ENCODE data around the gene XCL2. TPM values are rescaled to one million over a fixed set of nuclear protein-coding genes. Genes with fewer than 3 reads are reported as not detected.

XCL2 gene
- total and polyA plus RNA-seq, 5 donors from 2014 or later = 0.83 TPM; not detected in 4

- ATAC-seq (ENCODE audit: low read depth in 2 of 2) = peak; percentile 31
- Mint-ChIP-seq H3K27ac (peak overlapping the region; percentile 1 to 80 (median 3)), H3K4me3 (peak overlapping the region; percentile 4 to 61 (median 42)), H3K4me1 (peaks cover 22 to 41% (median 31%) of the 10 kb centered on the region in 4 donors), H3K27me3 (peaks cover 6% of the 10 kb centered on the region), H3K36me3 (no peaks in the 10 kb centered on the region), H3K9me3 (peaks cover 0 to 11% (median 3%) of the 10 kb centered on the region in 7 donors)
- peak in 1 of 3 donors; percentile 55 for DNase-seq
- Histone ChIP-seq H3K4me3 (ENCODE audit: low read depth, low read length) (no peak overlapping the region), H3K9me3 (ENCODE audit: control insufficient read depth in 2 of 2, low read length in 2 of 2) (peaks cover 0 to 5% of the 10 kb centered on the region in 2 experiments), H3K27ac (ENCODE audit: insufficient read depth, low read length, poor library complexity, severe bottlenecking) (peak overlapping the region; percentile 14), H3K4me1 (ENCODE audit: control insufficient read depth, insufficient read depth, low read length, poor library complexity, severe bottlenecking) (peaks cover 31% of the 10 kb centered on the region), H3K36me3 (ENCODE audit: control insufficient read depth, insufficient read depth, low read length) (no peaks in the 10 kb centered on the region), H3K27me3 (ENCODE audit: control insufficient read depth, insufficient read depth, low read length) (no peaks in the 10 kb centered on the region)
Measured at GRCh38 chr1:168521401-168522000, 22.3 kb downstream of the XCL2 start.

- Histone ChIP-seq H3K27ac (ENCODE audit: insufficient read depth, low read length, poor library complexity, severe bottlenecking) (peak overlapping the region; percentile 1), H3K9me3 (ENCODE audit: control insufficient read depth in 2 of 2, low read length in 2 of 2) (peaks cover 0 to 5% of the 10 kb centered on the region in 2 experiments), H3K4me3 (ENCODE audit: low read depth, low read length) (no peak overlapping the region), H3K36me3 (ENCODE audit: control insufficient read depth, insufficient read depth, low read length) (no peaks in the 10 kb centered on the region), H3K27me3 (ENCODE audit: control insufficient read depth, insufficient read depth, low read length) (no peaks in the 10 kb centered on the region), H3K4me1 (ENCODE audit: control insufficient read depth, insufficient read depth, low read length, poor library complexity, severe bottlenecking) (peaks cover 31% of the 10 kb centered on the region)
- H3K27ac Mint-ChIP-seq = peak overlapping the region; percentile 1 to 80 (median 3)
- H3K9me3 Mint-ChIP-seq = peaks cover 0 to 11% (median 3%) of the 10 kb centered on the region in 7 donors
- no peaks in the 10 kb centered on the region for H3K36me3 Mint-ChIP-seq
- no peak for ATAC-seq (ENCODE audit: low read depth in 2 of 2)
- peaks cover 6% of the 10 kb centered on the region for H3K27me3 Mint-ChIP-seq
- H3K4me1 Mint-ChIP-seq = peaks cover 22 to 41% (median 31%) of the 10 kb centered on the region in 4 donors
- peak overlapping the region; percentile 4 to 68 (median 55) for H3K4me3 Mint-ChIP-seq
- DNase-seq = no peak
Measured at GRCh38 chr1:168520832-168521231, 23.0 kb downstream of the XCL2 start.

GRCh38 chr1:168520052-168520751 lies 23.6 kb downstream of the XCL2 start:
- H3K27ac ChIP-seq (ENCODE audit: insufficient read depth, low read length, poor library complexity, severe bottlenecking) = no peak overlapping the region
- DNase-seq (peak in 1 of 3 donors; percentile 50), ATAC-seq (ENCODE audit: low read depth in 2 of 2) (peak in 1 of 2 donors; percentile 52)
- Mint-ChIP-seq H3K4me1 (peaks cover 26 to 45% (median 35%) of the 10 kb centered on the region in 4 donors), H3K36me3 (no peaks in the 10 kb centered on the region), H3K27ac (peak overlapping the region; percentile 40 to 80 (median 77)), H3K27me3 (peaks cover 6% of the 10 kb centered on the region), H3K4me3 (peak overlapping the region; percentile 3 to 68 (median 50)), H3K9me3 (peaks cover 0 to 11% (median 3%) of the 10 kb centered on the region in 7 donors)
- peaks cover 31% of the 10 kb centered on the region for H3K4me1 ChIP-seq (ENCODE audit: control insufficient read depth, insufficient read depth, low read length, poor library complexity, severe bottlenecking)
- H3K27me3 ChIP-seq (ENCODE audit: control insufficient read depth, insufficient read depth, low read length) = no peaks in the 10 kb centered on the region
- H3K36me3 ChIP-seq (ENCODE audit: control insufficient read depth, insufficient read depth, low read length) = no peaks in the 10 kb centered on the region
- H3K4me3 ChIP-seq (ENCODE audit: low read depth, low read length) = no peak overlapping the region
- peaks cover 0 to 5% of the 10 kb centered on the region in 2 experiments for H3K9me3 ChIP-seq (ENCODE audit: control insufficient read depth in 2 of 2, low read length in 2 of 2)

- Mint-ChIP-seq H3K9me3 (peaks cover 0 to 6% (median 2%) of the 10 kb centered on the region in 7 donors), H3K27ac (no peak overlapping the region), H3K27me3 (no peaks in the 10 kb centered on the region), H3K4me1 (peaks cover 37 to 55% (median 48%) of the 10 kb centered on the region in 4 donors), H3K4me3 (no peak overlapping the region), H3K36me3 (no peaks in the 10 kb centered on the region)
- H3K27ac ChIP-seq (ENCODE audit: insufficient read depth, low read length, poor library complexity, severe bottlenecking) = no peak overlapping the region
- ATAC-seq (ENCODE audit: low read depth in 2 of 2) = no peak
- H3K9me3 ChIP-seq (ENCODE audit: control insufficient read depth in 2 of 2, low read length in 2 of 2) = peaks cover 0 to 2% of the 10 kb centered on the region in 2 experiments
- peaks cover 39% of the 10 kb centered on the region for H3K4me1 ChIP-seq (ENCODE audit: control insufficient read depth, insufficient read depth, low read length, poor library complexity, severe bottlenecking)
- no peak for DNase-seq
- no peaks in the 10 kb centered on the region for H3K36me3 ChIP-seq (ENCODE audit: control insufficient read depth, insufficient read depth, low read length)
- H3K27me3 ChIP-seq (ENCODE audit: control insufficient read depth, insufficient read depth, low read length) = no peaks in the 10 kb centered on the region
- H3K4me3 ChIP-seq (ENCODE audit: low read depth, low read length) = no peak overlapping the region
Measured at GRCh38 chr1:168518813-168519212, 25.0 kb downstream of the XCL2 start.

GRCh38 chr1:168518201-168518689 lies 25.6 kb downstream of the XCL2 start:
- H3K4me3 ChIP-seq (ENCODE audit: low read depth, low read length) = no peak overlapping the region
- H3K4me1 ChIP-seq (ENCODE audit: control insufficient read depth, insufficient read depth, low read length, poor library complexity, severe bottlenecking) = peaks cover 45% of the 10 kb centered on the region
- Mint-ChIP-seq H3K27ac (no peak overlapping the region), H3K9me3 (peaks cover 0 to 3% (median 0%) of the 10 kb centered on the region in 7 donors), H3K27me3 (no peaks in the 10 kb centered on the region), H3K4me3 (no peak overlapping the region), H3K36me3 (no peaks in the 10 kb centered on the region), H3K4me1 (peaks cover 41 to 61% (median 53%) of the 10 kb centered on the region in 4 donors)
- no peaks in the 10 kb centered on the region for H3K27me3 ChIP-seq (ENCODE audit: control insufficient read depth, insufficient read depth, low read length)
- DNase-seq (no peak), ATAC-seq (ENCODE audit: low read depth in 2 of 2) (no peak)
- no peaks in the 10 kb centered on the region for H3K36me3 ChIP-seq (ENCODE audit: control insufficient read depth, insufficient read depth, low read length)
- H3K9me3 ChIP-seq (ENCODE audit: control insufficient read depth in 2 of 2, low read length in 2 of 2) = no peaks in the 10 kb centered on the region
- no peak overlapping the region for H3K27ac ChIP-seq (ENCODE audit: insufficient read depth, low read length, poor library complexity, severe bottlenecking)

- peaks cover 20% of the 10 kb centered on the region for H3K4me1 ChIP-seq (ENCODE audit: control insufficient read depth, insufficient read depth, low read length, poor library complexity, severe bottlenecking)
- H3K9me3 Mint-ChIP-seq = peaks cover 0 to 1% (median 0%) of the 10 kb centered on the region in 7 donors
- H3K27me3 Mint-ChIP-seq = no peaks in the 10 kb centered on the region
- peak overlapping the region in 3 of 4 donors; percentile 62 to 85 (median 67) for H3K4me3 Mint-ChIP-seq
- peak overlapping the region; percentile 34 for H3K4me3 ChIP-seq (ENCODE audit: low read depth, low read length)
- no peaks in the 10 kb centered on the region for H3K9me3 ChIP-seq (ENCODE audit: control insufficient read depth in 2 of 2, low read length in 2 of 2)
- H3K36me3 Mint-ChIP-seq = no peaks in the 10 kb centered on the region
- H3K4me1 Mint-ChIP-seq = peaks cover 22 to 45% (median 31%) of the 10 kb centered on the region in 4 donors
- no peaks in the 10 kb centered on the region for H3K27me3 ChIP-seq (ENCODE audit: control insufficient read depth, insufficient read depth, low read length)
- ATAC-seq (ENCODE audit: low read depth in 2 of 2) = no peak
- peak overlapping the region; percentile 6 to 77 (median 70) for H3K27ac Mint-ChIP-seq
- H3K27ac ChIP-seq (ENCODE audit: insufficient read depth, low read length, poor library complexity, severe bottlenecking) = no peak overlapping the region
- no peaks in the 10 kb centered on the region for H3K36me3 ChIP-seq (ENCODE audit: control insufficient read depth, insufficient read depth, low read length)
- DNase-seq = peak in 1 of 3 donors; percentile 39
Measured at GRCh38 chr1:168514455-168514854, 29.3 kb downstream of the XCL2 start.

GRCh38 chr1:168513656-168514404 lies 30.0 kb downstream of the XCL2 start:
- Histone ChIP-seq H3K27me3 (ENCODE audit: control insufficient read depth, insufficient read depth, low read length) (no peaks in the 10 kb centered on the region), H3K4me1 (ENCODE audit: control insufficient read depth, insufficient read depth, low read length, poor library complexity, severe bottlenecking) (peaks cover 20% of the 10 kb centered on the region), H3K27ac (ENCODE audit: insufficient read depth, low read length, poor library complexity, severe bottlenecking) (no peak overlapping the region), H3K4me3 (ENCODE audit: low read depth, low read length) (peak overlapping the region; percentile 54), H3K9me3 (ENCODE audit: control insufficient read depth in 2 of 2, low read length in 2 of 2) (no peaks in the 10 kb centered on the region), H3K36me3 (ENCODE audit: control insufficient read depth, insufficient read depth, low read length) (no peaks in the 10 kb centered on the region)
- Mint-ChIP-seq H3K9me3 (peaks cover 0 to 1% (median 0%) of the 10 kb centered on the region in 7 donors), H3K36me3 (no peaks in the 10 kb centered on the region), H3K4me1 (peaks cover 21 to 43% (median 31%) of the 10 kb centered on the region in 4 donors), H3K4me3 (peak overlapping the region in 3 of 4 donors; percentile 74 to 85 (median 83)), H3K27me3 (no peaks in the 10 kb centered on the region), H3K27ac (peak overlapping the region; percentile 49 to 77 (median 70))
- DNase-seq (no peak), ATAC-seq (ENCODE audit: low read depth in 2 of 2) (no peak)
